Kasumi-1 (cell line): Measurements from ENCODE around the gene SYS1.

ENCODE experiments used
- DNase-seq, 2 experiments: peaks; one replicate each; lab custom pipeline; 2025; lab: John Stamatoyannopoulos, UW

Gene SYS1

DNA sequence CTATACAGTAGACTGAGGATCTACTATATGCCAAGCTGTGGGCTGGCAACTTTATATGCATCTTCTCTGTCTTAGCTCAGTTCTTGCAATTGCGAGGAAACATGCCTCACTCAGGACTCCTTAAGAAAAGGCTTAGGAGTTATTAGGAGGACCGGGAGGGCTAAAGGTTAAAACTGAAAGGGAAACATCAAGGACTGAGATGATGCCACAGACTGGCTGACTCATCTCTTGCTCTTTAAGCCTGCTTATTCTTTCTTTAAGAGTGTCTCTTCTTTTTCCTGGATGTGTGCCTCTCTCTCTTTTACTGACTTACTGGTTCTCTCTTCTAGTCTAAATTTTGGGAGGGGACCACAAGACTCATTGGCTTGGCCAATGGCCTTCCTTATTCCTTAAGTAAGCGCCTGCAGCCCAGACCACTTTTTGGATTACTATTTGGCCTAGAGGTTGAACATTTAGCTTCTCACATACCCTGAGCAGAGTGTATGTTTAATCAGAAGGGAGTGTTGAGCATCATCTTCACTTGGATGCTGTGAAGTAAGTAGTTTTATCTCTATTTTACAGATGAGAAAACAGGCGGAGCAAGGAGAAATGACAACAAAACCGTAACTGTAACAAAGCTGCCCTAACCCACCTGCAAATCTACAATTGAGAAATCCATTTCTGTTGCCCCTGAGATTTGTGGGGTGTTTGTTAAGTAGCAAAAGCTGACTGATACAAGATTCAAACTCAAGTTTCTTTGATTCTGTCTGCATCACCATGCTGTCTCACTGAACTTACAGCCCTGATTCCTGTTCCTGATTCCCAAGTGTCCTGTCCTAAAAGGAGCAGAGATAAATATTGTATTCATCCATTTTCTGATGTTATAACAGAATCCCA is 7.5 kb upstream of the SYS1 start:
- no peak for DNase-seq

DNA sequence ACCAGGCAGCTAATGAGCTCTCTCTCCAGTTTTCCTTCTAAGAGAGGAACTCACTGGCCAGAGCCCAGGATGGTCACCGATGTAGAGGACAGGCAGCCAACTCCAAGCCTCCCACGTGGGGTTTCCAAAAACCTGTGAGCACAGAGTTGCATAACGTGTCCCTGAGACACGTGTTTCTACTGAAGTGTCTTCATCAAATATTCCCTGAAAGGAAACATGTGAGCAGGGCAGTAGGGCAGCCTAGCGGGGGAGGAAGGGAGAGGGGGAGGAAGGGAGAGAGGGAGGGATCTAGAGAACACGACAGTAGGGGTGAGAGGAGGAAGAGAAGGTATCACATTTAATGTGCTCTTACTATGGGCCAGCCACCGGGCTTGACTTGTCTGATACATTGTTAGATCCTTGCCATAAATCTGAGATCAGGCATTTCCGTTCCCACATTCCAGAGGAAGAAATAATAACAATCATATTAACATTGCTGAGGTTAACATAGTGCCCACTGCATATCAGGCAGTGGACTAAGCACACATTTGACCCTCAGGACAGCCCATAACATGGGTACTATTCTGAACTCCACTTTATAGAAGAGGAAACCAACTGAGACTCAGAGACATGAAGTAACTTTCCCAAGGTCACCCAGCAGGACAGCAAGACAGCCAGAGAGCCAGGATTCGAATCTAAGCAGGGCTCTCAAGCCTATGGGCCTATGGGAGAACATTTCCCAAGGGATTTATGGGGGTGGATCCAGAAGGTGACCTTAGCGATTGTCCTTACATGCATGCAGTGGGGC is 4.5 kb upstream of the SYS1 start:
- DNase-seq = no peak

DNA sequence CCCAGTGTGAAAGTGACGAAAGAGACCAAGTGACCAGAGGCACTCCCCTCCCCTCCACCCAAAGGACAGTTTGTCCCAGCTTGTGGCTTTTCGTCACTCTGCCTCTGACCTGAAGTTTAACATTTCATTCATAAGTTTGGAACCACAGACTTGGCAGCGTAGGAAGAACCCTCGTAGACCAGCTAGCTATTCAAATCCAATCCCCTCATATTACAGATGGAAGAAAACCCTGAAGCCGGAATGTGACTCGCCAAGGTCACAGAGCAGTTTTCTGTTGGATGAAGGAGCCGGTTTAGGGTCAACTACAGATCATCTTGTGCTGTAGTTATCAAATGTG is 3.9 kb upstream of the SYS1 start:
- DNase-seq = no peak

DNA sequence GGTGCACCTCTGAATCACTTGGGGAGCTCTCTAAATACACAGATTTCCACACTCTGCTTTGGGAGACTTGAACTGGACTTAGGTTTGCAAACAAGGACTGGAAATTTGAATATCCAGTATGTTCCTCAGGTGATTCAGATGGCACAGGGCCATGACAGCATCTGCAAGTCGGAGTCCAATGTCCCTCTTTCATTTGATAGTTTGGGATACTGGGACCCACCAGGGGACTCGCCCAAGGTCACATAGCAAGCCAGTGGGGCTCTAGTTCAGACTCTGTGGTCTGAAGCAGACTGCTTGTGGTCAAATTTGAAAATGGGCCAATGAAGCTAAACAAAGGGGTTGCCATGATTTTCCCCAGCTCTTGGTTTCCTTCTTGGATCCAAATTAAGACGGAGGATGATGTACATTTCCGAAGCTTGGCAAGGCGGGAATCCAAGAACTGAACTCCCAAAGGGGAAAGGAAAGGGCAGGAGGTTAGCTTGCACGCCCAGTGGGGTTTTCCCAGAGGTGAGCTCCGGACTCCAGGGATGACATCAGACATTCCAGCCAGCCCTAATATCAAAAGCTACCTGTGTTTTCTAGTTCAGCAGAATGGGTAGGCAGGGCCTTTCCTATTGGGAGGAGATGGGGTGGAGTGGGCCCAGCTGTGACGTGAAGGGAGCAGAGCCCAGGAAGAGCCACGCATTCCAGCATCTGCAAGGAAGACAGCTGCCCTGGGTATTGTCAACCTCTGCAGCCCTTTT is 3.4 kb upstream of the SYS1 start:
- DNase-seq = no peak

DNA sequence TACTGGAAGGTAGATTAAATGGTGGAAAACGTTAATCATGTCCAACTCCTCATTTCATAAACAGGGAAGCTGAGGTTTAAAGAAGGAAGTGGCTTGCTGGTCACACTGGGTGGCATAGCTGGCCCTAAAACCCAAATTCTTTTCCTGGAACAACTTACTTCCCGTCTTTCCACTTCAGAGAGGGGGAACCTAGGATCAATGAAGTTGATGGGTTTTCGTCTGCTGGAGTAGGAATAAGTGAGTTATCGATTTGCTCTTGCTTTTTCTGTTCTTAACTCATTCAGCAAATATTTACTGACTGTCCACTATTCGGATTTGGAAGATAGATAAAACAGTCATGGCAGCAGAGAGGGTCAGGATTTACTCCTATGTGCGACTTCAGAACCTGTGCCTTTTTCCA is 1.2 kb upstream of the SYS1 start:
- DNase-seq = peak; percentile 12 to 31

DNA sequence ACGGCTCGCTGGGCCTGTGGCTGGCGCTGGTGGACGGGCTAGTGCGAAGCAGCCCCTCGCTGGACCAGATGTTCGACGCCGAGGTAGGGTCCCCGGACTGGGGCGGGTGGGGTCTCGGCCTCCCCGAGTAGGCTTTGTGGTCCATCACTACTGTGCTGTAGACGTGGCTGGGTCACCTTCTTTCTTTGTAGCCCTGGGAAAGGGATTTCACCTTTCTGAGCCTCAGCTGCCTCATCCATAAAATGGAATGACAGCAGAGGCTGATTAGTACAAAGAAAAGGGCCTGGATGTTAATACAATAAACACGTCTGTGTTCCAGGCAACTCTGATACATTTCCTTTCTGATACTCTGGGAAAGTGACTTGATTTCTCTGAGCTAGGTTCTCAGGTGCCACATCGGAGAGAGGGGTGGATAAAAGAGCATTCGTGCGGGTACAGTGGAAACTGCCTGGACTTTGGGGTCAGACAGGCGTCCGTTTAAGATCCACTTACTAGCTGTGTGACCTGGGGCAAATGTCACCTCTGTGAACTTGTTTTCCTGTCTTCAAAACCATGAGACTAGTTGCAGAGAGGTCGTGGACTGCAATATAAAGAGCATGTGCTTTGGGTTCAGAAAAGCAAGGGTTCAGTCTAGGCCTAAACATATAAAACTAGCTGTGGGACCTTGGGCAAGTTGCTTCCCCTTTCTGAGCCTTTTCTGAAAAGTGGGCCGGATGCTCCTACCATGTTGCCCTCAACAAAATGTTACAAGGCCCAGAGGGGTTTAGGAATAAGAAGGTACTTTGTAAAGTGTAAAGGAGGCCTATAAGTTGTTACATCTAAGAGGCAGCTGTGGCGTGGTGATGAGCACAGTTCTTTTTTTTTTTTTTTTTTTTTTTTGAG is 896 bp downstream of the SYS1 start:
- DNase-seq = peak in 1 of 2 experiments; percentile 16

DNA sequence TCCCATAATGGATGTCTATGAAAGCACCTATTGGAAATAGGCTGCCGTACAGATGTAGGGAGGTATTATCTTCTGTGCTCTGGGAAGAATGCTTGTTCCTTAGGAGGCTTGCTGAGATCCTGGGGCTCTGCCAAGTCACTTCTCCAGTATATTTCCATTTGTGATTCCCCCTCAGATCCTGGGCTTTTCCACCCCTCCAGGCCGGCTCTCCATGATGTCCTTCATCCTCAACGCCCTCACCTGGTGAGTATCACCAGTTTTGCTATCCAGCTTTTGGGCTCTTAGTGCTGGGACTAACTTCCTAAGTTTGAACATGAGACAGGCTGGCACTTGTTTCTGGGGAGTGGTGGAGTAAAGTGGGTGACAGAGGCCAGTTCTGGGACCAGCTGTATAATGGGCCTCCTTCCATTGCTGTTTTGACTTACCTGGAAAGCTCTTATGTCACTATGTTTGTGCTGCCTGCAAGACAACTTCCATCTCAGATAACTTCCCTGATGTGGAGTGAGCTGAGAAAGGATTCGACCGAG is 2.6 kb downstream of the SYS1 start:
- DNase-seq = no peak

DNA sequence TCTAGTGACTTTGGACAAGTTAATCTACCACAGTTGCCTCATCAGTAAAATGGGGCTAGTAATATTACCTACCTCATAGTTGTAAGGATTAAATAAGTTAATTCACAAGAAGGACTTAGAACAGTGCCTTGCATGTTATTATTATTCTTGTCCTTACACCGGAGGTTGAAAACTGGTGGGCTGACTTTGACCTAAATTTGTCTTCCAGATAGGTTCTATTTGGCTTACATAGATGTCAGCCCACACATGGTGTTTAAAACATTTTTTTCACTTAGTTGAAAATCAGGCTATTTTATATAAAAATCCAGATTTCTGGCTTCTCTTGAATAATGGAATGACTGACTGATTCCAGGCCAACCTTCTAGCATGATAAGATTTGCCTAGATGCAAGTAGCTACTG is 3.2 kb downstream of the SYS1 start:
- no peak for DNase-seq

DNA sequence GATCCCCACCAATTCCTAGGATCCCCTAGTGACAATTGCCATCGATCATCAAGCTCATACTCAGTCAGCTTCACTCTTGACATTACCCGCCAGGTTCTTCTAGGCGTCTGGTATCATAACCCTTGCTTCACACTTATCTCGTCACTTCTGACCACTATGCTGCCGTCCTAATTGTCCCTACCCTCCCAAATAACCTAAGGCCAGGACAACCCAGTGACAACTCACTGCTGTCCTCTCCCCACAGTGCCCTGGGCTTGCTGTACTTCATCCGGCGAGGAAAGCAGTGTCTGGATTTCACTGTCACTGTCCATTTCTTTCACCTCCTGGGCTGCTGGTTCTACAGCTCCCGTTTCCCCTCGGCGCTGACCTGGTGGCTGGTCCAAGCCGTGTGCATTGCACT is 3.7 kb downstream of the SYS1 start:
- no peak for DNase-seq

DNA sequence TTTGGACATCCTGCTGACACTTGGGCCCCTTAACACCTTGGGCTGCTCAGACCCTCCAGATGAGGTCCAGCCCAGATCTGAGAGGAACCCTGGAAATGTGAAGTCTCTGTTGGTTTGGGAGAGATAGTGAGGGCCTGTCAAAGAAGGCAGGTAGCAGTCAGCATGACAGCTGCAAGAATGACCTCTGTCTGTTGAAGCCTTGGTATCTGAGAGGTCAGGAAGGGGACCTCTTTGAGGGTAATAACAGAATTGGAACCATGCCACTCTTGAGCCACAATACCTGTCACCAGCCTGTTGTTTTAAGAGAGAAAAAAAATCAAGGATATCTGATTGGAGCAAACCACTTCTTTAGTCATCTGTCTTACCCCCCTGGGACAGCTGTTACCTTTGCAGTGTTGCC is 4.2 kb downstream of the SYS1 start:
- DNase-seq = no peak

DNA sequence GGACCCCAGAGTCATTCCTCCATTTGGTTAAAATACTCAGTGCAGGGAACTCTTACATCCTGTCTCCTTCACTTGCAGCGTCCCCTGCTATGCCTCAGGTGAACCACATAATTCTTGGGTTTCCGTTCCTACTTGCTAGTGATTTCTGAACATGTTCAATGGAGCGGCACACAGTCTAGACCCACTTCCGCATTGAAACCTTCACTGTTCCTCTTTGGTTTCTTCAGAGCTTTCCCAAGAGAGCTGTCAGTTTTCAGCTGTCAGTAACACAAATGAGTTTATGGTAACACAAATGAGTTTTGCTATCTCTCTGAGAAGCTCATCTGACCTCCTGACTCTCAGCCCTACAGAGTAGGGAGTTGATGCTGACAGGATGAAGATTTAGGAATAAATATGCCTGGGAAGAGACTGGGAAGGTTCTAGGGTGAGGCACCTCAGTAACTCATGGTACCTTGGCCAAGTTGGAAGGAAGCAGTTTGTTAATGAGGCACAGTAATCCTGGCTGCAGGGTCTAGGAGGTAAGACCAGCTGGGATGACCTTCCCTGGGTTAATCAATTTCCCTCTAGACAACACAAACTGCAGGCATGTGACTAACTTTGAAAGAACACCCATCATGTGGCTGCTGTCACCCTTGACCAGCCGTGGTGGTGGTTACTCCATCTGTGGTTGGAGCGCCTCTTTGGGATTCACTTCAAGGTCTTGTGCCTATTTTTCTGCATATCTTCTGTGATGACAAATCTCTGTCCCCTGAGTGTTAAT is 5.4 kb downstream of the SYS1 start:
- peak; percentile 66 to 68 for DNase-seq

DNA sequence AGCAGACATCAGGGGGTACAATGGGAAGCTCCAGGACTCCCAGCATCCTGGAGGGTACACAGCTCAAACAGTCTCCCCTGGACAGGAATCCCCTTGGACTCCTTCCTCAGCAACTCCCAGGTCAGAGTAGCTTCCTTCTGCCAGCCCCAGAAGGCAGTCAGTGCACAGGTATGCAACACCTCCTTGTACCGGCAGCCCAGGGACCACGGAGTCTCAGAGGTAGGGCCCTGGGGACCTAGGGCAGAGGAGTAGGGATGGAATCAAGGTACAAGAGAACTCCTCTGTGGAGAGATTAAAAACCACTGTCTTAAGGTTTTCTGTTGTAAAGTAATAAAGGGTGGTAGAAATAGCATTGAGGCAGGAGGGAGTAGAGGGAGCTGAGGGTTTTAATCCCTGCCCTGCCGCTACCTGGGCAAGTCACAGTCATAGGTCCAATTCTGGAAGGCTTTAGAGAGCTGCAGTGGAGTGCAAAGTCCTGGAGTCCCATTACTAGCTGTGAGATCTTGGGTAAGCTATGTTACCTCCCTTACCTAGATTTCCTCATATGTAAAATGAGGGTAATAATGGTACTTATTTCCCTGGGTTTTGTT is 7.7 kb downstream of the SYS1 start:
- no peak for DNase-seq

DNA sequence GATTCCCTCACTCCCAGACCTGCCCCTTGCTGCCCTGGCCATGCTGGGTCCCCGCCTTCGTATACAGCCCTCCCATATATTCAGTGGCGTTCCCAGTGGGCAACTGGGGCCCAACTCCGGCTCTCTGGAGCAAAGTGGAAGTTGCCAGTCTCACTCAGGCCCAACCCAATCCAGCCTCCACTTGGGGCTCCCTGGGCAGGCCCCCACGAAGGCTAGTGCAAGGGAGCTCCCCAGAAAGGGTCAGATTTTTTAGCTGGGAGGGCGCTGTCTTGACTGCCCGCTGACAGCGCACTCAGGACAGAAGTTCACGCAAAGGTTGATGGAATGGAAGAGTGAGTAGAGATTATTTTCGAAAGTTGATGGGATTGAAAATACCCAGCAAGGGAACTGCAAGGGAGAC is 9.3 kb downstream of the SYS1 start:
- DNase-seq = no peak

DNA sequence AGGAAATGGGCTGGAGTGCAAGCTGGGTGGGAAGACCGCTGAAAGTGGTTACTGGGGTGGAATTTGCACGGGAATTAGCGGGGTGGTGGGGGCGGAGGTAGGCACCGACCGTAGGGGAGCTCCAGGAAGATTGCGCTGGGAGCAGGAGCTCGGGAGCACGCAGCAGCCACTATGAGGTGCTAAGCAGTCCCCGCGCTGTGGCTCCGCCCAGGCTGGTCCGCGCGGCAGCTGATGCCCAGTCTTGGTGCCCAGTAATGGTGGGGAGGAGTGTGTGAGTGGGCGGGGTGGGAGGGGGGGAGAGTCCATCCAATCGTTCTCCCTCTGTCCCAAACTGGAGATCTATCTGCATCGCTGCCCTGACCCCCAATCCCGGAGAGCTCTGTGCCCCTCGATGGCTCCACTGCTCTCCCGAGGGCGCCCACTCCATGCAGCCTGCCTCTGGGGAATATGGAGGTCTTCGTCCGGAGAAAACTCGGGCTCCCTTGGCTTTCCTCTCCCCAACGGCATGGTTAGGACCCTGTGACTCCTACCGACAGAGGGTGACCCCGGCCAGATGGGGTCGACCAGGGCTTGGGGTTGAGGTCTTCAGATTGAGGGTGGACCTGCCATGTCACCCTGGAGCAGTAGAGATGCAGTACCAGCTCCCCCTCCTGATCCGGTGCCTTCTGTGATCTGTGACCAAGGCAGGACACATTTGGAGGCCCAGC is 9.8 kb downstream of the SYS1 start:
- no peak for DNase-seq

DNA sequence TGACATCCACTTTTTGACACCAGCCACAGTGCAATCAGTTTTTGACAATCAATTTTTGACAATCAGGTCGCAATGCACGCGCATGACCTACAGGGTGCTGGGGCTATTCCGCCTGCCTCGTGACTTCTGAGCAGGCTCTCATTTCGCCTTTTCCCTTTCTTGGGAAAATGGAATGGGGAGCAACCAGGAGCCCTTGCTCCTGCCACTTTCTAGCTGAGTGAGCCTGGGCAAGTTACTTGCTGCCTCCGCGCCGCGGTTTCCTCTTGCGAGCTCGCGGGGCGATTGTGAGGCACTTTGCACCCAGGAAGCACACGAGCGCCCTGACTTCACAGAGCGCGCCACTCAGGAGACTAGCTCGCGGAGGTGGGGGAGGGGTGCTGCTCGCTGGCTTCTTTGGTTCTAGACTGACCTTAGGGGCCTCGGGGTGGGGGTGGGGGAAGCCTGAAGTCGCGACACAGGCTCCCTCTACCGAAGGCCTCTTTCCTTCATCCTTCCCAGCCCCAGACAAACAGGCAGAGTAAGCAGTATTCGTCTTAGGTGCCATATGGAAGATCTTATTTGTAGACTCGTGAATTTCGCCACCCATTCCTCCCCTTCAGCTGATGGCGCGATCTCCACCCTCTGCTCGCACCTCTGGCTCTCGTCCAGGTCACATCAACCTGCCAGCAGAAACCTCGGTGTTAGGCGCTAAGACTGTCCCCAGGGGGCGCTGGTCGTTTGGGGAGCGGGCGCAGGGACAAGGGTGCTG is 10.6 kb downstream of the SYS1 start:
- peak; percentile 86 to 87 for DNase-seq

DNA sequence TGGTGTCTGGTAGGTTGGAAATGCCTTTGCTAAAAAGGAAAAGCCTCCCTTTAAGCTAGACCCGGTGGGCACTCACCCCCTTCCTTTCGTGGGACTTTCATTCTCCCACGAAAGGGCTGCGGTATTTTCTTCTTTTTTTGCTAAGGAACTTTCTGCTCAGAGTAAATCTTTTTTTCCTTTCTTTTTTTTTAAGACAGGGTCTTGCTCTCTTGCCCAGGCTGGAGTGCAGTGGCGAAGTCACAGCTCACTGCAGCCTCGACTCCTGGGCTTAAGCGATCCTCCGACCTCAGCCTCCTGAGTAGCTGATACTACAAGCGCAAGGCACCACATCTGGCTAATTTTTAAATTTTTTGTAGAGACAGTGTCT is 11.1 kb downstream of the SYS1 start:
- DNase-seq = no peak

DNA sequence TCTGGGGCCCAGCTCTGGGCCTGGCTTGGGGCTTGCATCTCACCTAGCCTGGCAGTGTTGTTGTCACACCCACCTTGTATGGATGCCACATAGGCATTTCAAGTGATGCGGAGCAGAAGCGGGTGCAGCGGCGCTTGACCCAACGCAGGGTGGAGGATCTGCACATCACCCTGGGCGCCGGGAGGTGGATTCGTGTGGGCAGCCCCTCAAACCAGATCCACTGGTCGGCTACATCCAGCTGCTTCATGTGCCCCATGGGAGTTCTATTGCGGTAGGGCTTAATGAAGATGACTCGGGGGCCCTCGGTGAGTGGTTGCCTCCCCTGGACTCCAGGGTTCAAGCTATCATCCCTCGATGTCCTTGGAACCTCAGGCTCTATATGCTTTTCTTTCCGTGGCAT is 12.0 kb downstream of the SYS1 start:
- no peak for DNase-seq

DNA sequence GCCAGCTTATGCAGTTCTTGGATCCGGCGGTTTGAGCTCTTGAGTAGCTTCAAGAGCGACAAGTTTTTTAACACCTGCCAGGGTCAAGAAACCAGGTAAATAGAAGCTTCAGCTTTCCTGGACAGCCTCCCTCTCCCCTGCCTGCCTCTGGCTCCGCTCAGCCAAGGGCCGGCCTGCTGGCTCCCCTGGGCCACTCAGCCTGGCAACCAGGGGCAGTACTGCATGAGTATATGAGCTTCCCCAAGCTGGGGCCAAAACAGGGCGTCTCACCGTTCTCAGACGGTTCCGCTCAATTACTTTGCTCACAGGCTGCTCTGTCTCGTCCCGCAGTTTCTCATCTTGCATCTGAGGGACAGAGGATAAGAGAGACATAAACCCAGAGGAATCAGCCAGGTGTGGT is 14.3 kb downstream of the SYS1 start:
- DNase-seq = no peak

DNA sequence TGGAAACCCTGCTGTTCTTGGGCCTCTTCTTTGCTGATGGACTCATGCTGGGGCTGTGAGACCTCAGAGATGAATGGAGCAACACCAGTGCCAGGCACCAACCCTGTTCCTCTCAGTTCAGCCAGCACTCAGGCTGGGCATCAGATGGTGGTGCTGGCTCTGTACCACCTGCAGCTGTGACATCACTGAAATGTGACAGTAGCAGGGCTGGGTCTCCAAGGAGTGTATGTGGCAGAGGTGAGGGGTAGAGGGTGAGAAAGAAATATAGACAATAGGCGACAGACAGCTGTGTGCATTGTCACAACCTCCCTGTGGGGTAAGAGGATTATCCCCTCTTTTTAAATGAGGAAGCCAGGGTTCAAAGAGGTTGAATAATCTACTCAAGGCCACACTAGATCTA is 15.2 kb downstream of the SYS1 start, which contains the start of gene TP53TG5:
TP53TG5 (minus strand) TSS at position 135 of the 400 bp plus-strand sequence; CDS start at position 46, 89 bp downstream.
- no peak for DNase-seq
